GM19043 (cell line): Measurements from ENCODE around the gene ASPG.

ENCODE experiments used
- ATAC-seq: cut with Tn5 transposase; IDR thresholded peaks from one replicate; pipeline ENCODE4 v1.9.1; 2021; ENCODE audit warnings: low read depth; ENCODE audit not compliant: unreplicated experiment

Gene ASPG

DNA sequence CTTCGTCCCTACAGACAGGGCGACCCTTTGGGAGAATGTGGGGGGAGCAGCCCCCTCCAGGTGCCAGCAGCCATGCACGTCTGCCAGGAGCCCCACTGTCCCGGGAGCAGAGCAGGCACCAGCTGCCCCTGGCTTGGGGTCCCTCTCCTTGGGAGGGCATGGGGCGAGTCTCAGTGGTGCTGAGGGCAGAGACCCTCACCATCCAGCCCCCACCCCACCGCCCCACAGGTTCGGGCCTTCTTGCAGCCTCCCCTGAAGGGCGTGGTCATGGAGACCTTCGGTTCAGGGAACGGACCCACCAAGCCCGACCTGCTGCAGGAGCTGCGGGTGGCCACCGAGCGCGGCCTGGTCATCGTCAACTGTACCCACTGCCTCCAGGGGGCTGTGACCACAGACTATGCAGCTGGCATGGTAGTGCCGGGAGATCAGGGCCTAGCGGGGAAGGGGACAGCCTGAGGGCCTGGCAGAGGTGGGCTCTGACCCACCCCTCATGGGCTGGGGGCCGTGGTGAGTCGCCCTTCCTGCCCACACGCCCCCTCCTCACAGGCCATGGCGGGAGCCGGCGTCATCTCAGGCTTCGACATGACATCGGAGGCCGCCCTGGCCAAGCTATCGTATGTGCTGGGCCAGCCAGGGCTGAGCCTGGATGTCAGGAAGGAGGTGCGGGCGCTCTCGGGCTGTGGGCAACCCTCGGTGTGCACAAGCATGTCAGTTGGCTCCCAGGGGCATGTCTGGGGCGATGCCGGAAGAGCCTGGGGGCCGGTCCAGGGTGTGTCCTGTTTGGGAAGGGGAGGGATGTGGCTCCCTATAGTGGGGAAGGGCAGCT is 18.8 kb downstream of the ASPG start:
- ATAC-seq: no peak

DNA sequence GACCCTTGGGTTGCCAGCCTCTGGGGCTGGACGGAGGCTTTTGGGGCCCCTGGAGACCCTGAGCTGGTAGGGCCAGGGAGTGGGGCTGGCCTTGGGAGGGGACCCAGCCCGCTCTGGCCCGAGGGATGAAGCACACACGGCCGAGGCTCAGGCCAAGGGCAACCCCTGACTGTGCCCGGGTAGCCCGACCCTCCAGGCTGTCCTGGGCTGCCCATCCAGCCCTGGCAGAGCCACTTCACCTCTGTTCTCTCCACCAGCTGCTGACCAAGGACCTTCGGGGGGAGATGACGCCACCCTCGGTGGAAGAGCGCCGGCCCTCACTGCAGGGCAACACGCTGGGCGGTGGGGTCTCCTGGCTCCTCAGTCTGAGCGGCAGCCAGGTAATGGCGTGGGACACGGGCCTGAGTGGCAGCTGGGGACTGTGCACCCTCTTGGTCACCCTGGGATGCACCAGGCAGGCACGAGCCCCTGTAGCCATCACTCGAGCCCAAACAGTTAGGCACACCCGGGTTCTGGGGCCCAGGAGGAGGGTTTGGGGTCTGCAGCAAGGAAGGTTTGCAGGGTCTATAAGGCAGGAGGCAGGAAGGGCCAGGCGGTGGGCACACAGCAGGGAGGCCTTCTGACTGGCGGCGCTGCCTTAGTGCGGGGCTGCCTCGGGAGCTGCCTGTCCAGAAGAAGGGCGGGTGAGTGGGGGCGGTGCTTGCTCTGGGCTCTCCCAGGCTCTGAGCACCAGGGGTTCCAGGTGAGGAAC is 19.7 kb downstream of the ASPG start:
- ATAC-seq: no peak

DNA sequence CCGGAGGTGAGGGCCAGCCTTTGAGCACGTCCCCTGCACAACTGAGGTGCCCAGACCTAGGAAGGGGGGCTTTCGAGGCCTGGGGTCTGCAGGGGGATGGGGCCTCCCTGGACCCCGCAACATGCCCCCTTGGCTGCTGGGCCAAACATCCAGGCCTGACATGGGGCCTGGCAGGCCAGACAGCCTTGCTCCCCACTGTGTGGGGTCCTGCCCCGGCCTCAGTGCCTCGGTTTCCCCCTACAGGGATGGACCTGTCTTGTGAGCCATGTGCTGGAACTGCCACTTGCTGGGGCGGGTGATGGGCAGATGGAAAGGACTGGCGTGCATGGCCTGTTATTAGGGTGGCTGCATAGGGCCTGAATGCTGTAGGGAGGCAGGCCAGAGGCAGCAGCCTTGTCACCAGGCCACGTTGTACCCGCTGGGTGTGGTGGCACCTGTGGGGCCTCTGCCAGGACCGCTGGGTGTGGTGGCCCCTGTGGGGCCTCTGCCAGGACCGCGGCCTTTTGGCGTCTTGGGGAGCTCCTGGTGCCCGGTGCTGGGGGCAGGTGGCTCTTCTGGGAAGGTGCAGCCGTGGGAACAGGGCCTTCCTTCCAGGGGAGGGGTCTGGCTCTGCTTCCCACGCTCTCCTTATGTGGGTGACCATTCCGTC is 20.4 kb downstream of the ASPG start:
- ATAC-seq: no peak

DNA sequence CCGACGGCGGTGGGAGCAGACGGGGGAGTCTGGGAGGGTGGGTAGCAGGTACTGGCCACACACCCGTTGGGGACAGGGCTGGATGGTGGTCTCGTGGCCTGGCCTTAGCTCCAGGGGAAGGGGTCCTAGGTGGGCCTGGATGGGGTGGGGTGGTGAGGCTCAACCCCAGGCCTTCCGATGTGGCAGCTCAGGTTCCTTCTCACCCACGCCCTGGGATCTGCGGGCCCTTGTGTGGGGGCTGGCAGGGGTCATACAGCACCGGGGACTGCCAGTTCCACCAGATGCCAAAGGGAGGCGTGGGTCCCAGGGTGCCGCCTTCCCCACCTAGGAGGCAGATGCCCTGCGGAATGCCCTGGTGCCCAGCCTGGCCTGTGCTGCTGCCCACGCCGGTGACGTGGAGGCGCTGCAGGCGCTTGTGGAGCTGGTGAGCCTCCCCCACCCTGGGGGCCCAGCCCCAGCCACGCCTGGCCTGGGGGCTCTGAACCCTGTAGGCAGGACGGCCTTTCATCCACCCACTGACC is 21.0 kb downstream of the ASPG start:
- no peak for ATAC-seq

DNA sequence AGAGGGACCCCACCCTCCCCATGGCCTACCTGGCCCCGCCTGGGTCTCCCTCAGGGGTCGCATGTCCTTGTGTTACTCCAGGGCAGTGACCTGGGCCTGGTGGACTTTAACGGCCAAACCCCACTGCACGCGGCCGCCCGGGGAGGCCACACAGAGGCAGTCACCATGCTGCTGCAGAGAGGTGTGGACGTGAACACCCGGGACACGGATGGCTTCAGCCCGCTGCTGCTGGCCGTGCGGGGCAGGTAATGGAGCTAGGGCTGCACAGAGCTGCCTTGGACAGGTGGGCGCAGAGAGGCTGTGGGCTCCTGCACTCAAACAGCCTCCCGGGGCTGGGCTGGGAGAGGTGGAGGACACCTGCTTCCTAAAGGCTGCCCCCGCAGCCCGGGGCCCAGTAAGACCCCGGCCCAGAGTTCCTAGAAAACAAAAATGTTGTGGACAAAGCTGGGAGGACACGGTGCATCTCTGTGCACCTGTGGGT is 21.6 kb downstream of the ASPG start:
- ATAC-seq: no peak

DNA sequence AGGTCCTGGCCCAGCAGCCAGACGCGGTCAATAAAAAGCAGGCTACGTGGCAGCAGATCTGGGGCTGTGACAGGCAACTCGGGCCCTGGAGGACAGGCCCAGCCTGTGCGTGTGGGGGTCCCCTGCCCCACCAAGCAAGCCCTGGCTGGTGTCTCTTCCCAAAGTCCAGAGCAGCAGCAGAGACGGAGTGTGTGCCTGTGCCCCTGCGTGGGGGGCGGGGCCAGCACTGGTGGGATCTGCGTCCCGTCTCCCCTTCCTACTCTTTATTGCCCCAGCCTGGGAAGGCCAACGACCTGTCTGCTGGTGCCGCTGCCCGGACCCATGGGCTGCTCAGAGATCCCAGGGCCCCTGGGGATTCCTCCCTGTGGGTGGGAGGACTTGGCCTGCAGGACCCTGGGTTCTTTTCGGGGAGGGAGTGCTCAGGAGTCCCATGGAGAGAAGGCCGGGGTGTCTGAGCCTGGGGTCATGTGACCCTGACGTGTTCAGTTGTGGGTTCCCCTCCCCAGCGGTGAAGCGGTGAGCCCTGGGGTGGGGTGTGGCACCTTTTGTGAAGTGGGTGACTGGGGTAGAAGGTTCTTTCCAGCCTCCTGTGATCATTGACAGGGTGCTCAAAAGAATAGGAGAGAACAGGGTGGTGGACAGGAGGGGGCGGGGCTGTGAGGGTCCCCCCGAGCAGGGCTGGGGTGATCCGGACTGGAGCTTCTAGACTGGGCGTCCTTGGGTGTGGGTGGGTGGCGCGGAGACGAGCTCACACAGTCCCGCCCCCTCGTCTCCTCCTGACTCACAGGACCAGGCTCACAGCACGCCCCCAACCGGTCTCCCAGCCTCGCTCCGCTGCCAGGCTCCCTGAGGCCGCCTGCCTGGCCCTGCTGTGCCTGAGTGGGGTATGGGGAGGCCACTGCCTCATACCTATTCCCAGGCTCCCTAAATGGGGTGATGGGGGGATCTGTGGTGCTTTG is 22.4 kb downstream of the ASPG start:
- ATAC-seq: no peak

DNA sequence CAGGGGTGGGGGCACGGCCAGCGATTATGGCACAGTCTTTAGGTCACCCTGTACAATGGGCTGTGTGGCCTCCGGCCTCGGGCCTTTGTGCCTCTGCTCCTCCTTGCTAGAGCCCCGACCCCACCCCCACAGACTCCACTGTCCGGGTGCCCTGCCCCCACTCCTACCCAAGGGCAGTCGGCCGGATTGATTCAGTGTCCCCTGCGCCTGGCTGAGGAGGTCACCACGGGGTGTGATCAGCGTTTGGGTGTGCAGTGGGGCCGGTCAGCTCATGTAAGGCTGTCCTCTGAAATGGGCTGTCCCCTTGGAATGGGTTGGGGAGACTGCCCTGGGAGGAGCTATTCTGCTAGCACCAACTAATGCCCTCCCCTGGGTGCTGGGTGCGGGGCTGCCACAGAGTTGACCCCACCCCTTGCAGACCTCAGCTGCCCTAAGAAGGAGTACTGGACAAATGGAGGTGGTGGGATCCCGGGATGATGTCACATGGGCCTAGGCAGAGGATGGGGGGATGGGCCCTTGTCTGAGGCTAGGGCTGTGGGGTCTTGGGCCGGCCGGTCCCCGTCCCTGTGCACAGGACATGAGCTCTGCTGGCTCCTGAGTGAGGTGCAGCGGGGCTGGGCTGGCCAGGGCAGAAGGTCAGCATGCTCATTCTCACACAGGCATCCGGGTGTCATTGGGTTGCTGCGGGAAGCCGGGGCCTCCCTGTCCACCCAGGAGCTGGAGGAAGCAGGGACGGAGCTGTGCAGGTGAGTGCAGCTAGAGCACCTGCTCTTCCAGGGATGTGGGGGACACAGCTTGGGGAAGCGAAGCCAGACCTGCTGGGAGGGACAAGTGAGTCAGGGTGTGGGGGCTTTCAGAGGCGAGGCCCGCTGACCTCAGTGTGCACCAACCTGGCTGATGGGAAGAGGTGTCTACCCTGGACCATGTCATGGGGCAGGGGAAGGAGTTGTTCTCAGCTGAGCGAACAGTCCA is 23.4 kb downstream of the ASPG start:
- no peak for ATAC-seq

DNA sequence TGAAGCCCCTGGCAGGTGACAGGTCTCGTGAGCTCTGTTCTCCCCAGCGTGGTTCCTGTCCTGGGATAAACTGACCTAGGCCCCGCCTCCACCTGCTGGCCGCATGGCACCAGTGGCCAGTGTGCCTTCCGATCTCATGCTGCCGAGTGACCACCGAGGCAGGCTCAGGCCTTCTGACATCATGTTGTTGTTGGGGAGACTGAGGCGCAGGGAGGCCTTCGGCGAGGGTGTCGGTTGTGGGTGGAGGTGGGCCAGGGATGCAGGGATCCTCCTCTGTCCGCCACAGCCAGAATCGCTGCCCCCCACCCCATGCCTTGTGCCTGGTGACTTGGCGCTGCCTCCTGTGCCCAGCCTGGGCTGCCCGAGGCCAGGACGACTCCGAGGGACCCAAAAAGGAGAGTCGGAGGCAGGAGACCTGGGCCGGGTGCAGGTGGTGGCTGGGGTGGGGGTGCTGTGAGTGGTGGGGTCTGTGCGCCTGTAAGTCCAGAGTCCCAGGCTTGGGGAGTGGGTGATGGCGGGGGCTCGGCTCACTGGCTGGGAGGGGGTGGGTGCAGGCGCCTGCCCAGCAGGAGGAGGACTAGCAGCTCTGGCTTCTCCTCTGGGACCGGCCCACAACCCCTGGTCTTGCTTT is 24.3 kb downstream of the ASPG start:
- ATAC-seq: no peak

DNA sequence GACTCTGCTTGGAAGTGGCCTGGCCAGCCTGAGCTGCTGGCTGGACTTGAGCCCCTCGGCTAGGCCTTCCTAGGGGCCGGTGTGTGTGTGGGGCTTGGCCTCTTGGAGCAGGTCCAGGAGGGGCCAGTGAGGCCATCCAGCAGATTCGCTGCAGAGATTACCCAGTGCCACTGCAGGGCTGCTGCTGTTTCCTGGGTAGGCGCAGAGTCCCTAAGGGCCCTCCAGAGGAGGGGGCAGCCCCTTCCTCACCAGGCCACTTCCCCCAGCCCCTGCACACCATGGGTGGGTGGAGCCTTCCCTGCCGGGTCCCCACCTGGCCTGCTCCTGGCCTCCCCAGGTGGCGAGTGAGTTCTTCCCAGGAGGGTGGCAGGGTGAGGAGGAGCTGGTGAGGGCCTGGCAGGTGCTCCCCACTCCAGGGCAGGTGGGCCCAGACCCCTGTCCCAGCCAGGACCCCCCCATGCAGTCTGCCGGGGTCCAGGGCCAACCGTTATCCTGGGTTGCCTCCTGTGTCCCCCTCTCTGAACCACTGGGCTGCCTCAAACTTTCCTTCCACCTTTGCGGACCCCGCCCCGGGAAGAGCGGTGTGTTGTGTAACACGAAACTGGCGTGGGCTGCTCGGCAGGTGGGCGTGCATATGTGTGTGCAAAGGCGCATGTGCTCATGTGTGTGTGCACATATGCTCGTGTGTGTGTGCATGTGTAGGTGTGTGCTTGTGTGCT is 25.1 kb downstream of the ASPG start:
- ATAC-seq: no peak

DNA sequence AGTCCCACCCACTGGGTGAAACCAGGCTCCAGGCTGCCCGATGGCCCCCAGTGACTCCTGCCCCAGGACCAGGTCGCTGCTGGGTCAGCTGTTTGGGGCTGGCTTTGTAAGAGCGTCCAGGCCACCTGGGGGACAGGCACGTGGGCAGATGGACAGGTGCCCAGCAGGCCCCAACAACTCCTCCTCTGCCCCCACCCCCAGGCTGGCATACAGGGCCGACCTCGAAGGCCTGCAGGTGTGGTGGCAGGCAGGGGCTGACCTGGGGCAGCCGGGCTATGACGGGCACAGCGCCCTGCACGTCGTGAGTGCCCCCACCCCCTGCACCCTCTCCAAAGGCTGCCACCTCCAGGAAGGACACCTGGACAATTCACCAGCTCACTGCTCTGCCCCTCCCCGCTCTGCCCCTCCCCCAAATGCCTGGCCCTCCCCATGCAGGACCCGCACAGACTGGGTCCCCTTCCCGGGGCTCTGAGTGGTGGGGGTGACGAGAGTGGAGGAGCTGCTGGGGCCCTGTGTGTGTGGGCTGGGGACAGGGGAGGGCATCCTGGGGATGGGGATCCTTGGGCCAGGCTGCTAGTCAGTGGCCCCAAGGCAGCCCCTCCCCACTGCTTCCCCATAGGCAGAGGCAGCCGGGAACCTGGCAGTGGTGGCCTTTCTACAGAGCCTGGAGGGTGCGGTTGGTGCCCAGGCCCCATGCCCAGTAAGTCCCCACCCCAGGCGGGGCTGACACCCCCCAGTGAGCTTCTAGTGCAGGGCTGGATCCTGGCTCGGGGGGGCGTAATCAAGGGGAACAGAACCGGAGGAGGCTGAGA is 26.0 kb downstream of the ASPG start:
- no peak for ATAC-seq

DNA sequence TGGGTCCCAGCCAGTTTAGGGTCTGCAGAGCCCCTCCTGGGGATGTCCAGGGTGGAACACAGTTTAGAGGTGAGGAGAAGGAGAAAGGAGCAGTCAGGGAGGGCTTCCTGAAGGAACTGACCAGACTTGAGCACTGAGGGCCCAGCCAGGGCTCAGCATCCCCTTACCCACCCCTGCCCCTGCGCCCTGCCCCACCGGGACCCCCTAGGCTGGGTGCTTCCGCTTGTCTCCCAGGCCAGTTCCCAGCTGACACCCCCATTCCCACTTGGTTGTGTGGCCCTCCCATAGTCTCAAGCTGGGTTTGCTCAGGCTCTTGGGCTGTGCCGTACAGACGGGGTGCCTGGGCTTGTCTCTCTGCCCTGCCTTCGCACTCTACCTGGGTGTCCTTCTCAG is 26.6 kb downstream of the ASPG start:
- no peak for ATAC-seq

DNA sequence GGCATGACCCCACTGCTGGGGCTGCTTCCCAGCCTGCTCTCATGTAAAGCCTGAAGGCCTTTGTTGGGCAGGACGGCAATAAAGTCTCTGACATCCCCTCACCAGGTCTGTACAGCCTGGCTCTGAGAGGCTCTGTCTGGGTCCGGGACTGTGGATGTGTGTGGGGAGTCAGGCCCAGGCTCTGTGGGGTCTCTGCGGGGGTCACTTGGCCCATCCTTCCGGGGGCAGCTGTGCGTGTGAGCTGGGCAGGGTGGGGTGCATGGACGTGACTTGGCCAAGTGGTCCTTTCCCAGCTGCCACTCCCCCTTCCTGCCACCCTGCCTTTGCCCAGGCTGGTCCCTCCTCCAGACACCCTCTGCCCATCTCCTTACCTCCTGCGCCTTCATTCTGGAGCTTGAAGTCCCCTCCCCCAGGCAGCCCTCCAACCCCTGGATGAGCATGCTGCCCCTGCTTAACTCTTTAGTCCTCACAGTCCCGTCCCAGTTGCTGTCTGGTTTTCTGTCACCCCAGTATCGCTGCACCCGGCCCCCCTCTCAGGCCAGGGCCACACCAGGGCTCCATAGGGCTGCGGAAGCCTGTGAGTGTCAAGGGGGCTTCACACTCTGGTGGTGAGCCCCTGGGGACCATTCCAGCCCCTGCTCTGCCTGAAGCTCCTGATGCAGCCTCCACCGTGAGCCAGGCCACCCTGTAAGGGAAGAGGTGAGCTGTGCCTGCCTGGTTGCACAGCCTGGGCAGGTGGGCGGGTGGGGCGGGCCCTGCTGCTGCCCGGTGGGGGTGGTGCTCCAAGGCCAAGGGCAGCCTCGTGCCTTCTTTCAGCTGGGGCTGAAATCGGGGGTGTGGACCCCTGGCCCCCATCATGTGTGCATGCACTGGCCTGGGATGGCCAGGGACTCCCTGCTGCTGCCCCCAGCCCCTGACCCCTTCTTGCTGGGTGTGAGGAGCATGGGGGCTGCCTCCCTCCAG is 27.4 kb downstream of the ASPG start:
- ATAC-seq: no peak

DNA sequence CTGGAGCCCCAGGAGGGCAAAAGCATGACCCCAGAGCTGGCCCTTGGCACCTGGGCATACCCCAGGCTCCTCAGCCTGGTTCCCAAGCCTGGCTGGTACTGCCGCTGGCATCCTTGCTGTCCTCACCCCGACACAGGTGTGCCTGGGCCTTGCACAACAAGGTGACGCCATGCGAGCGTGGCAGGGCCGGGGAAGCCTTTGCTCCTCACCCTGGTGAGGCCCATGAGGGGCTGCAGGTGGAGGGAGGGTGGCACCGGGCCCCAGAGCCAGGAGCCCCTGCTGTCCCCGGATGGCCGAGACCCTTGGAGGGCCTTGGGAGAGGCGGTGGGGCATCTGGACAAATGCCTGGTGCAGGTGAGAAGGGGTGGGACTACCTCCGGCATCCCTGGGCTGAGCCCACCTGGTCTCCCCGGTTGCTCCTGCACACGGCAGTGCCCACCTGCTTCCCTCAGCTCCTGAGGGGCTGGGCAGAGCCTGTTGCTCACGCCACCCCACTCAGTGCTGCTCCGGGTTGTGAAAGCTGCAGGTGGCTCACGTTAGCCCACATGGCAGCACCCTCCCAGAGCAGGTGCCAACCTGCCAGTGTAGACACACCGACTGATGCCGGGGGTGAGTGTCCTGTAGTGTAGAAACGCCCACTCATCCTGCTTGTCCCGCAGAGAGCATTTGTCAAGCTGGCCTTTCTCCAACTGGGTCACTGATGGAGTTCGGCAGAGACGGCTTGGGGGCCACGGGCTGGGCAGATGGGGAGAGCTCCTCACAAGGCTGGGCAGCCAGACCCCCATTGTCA is 28.3 kb downstream of the ASPG start:
- ATAC-seq: no peak

DNA sequence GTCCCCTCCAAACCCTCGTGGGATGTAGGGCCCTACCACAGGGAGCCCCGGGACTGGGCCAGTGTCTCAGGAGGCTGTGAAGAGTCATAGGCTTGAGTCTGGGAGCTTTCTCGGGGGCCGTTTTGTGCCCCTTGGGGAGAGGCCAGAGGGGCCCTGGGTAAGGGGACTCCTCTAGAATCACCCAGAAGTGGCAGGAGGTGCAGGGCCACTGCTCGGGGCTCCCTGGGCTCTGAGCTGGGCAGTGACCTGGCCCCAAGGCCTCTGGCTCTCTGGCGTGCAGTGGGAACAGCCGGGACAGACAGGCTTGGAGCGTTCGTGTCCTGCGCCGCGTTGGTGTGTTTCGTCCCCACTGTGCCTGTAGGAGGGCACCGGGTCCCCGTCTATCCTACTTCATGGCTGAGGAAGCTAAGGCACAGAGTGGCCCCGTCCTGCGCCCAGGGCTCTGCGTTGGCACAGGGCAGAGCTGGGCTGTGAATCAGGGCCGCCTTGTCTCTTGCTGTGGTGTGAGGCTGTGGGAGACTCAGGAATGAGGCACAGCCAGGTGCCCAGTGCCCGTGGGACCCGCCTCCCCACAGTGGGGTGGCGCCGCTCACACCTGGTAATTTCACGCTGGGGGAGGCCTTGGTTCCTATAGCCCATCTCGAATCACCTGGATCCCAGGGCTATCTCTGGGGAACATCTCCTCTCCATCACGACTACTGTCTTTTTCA is 29.1 kb downstream of the ASPG start:
- ATAC-seq: no peak
